GM12872 (cell line): ENCODE measurements around the gene PIP4K2C.

Source experiments
- TF ChIP-seq, protein P1 (sequence below): IDR thresholded peaks from 3 replicates; pipeline ENCODE4 v1.5.1; 2011; ENCODE audit warnings: low read depth, mild to moderate bottlenecking, low read length, moderate library complexity; ENCODE audit not compliant: insufficient read depth

PIP4K2C gene

DNA sequence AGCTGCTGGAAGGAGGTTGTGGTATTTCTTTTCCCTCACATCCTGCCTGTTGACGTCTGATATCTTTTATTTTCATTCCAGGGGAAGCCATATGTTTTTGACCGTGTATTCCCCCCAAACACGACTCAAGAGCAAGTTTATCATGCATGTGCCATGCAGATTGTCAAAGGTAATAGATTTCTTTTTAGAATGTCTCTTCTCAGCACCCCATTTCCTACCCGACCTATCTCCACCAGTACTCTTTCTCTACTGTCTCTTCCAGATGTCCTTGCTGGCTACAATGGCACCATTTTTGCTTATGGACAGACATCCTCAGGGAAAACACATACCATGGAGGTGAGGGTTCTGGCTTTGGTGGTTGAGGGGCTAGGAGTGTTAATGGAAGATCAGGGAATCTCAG lies 27.6 kb upstream of the PIP4K2C start:
- TF ChIP-seq, protein P1, sequence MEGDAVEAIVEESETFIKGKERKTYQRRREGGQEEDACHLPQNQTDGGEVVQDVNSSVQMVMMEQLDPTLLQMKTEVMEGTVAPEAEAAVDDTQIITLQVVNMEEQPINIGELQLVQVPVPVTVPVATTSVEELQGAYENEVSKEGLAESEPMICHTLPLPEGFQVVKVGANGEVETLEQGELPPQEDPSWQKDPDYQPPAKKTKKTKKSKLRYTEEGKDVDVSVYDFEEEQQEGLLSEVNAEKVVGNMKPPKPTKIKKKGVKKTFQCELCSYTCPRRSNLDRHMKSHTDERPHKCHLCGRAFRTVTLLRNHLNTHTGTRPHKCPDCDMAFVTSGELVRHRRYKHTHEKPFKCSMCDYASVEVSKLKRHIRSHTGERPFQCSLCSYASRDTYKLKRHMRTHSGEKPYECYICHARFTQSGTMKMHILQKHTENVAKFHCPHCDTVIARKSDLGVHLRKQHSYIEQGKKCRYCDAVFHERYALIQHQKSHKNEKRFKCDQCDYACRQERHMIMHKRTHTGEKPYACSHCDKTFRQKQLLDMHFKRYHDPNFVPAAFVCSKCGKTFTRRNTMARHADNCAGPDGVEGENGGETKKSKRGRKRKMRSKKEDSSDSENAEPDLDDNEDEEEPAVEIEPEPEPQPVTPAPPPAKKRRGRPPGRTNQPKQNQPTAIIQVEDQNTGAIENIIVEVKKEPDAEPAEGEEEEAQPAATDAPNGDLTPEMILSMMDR, result no peak

DNA sequence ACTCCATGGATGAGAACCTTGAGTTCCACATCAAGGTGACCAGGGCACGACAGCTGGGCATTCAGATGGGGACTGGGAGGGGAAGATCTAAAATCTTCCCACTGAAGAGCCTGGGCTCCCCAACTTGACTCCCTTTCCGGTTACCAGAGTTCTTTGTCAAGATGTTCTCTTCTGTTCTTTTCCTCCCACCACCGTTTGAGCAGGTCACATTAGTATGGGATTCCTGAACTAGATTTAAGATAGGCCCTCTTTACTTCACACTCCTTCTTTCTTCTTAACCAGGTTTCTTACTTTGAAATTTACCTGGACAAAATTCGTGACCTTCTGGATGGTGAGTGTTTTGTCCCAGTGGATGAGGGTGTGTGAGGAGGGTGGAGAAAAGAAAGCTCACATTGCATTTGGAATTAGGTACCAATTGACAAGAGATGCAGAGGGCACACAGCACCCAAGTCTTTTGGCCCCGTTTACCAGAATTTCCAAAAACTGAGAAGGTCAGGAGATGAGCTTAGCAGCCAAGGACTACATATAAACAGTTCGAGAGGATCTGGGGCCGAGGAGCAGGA lies 26.7 kb upstream of the PIP4K2C start:
- TF ChIP-seq, protein P1, result no peak

DNA sequence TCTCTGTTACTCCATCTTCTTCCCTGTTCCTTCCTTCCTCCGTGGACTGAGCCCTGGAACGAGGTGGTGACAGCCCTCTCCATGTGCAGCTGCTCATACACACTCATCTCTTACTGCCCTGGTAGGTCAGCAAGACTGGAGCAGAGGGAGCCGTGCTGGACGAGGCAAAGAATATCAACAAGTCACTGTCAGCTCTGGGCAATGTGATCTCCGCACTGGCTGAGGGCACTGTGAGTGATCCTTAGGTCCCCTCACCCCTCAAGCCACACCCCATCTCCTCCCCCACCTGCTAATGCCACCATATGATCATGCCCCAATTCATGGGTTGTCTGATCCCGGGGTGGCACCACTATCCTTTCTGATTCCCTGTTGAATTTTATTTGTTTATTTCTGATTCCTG lies 22.2 kb upstream of the PIP4K2C start:
- TF ChIP-seq, protein P1, result no peak

DNA sequence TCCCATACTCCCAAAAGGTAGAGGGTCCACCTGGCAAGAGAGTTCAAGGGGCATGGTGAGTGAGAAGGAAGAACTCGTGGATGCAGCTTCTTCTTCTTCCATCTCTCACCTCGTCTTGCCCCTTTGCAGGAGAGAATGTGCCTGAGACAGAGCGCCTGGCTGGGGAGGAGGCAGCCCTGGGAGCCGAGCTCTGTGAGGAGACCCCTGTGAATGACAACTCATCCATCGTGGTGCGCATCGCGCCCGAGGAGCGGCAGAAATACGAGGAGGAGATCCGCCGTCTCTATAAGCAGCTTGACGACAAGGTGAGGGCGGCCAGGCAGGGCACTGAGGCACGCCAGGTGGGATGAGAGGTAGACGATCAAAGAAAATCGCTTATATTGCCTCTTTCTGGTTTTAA lies 21.1 kb upstream of the PIP4K2C start:
- TF ChIP-seq, protein P1, result no peak

DNA sequence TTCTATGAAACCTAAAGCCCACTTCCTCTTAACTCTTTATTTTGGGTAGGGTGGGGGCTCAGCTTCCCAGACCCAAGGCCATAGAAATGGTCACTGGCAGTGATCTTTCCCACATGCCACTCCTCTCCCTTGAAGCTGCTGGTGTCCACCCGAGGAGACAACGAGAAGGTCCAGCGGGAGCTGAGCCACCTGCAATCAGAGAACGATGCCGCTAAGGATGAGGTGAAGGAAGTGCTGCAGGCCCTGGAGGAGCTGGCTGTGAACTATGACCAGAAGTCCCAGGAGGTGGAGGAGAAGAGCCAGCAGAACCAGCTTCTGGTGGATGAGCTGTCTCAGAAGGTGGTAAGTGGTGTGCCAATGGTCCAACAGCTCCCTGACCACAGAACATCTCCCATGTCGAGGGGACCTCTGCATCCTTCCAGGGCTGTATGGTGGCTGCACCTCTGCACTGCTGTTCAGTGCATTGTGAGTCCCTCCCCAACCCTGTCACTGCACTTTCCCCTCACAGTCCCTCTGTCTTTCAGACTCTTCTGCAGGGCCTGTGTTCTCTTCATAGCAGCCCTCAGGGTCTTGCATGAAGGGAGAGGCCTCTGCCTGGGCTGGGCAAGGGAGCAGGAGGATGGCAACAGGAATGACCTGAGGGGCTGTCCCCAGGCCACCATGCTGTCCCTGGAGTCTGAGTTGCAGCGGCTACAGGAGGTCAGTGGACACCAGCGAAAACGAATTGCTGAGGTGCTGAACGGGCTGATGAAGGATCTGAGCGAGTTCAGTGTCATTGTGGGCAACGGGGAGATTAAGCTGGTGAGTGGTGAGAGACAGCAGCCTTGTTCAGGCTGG lies 18.8 kb upstream of the PIP4K2C start:
- TF ChIP-seq, protein P1, result no peak

DNA sequence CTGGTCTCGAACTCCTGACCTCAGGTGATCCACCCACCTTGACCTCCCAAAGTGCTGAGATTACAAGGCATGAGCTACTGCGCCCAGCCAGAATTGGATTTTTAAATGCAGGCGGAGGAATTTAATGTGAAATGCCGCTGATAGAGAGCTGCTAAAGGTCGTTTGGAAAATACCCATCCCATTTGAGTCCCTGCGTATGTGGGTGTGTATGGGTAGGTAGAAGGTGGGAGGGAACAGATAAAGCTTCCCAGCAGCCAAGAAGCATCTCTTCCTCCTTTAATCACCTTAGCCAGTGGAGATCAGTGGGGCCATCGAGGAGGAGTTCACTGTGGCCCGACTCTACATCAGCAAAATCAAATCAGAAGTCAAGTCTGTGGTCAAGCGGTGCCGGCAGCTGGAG lies 16.2 kb upstream of the PIP4K2C start:
- TF ChIP-seq, protein P1, result no peak

DNA sequence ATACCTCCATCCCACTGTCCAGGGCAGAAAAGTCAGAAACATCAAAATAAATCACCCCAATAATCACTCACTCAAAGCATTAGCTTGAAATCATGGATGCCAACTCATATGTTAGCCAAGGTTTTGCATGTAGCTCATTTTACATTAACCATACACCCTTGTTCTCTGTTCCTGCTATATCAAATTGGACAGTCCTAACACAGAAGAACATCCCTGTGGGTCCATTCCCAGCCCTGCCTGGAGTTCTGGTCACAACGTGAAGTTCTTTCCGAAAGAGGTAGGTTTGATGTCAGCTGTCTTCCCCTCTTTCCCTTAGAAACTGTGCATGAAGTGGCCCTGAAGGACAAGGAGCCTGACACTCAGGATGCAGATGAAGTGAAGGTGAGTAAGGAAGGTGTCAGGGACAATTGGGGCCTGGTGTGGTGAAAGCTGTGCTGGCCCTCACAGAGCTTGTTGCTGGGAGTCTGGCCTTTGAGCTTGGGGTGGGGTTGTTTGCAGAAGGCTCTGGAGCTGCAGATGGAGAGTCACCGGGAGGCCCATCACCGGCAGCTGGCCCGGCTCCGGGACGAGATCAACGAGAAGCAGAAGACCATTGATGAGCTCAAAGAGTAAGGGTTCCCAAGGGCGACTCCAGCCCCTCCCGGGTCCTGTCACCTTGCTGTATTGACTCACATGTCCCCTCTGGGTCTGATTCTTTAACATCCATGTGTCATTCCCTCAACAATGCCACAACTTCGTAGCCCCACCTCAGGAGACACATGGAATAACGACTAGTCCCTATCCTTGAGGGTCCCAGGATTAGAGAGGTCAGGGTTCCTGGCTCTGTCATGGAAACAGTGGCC lies 15.0 kb upstream of the PIP4K2C start:
- TF ChIP-seq, protein P1, result no peak
